ENCODE data around the gene NUP37.
"Not testable (repeated sequence)": the region's sequence is repeated elsewhere in the genome, so short reads cannot be mapped to it uniquely, and the experiment has no call there.

Gene NUP37

GRCh38 chr12:102118874-102119273 is 1.0 kb downstream of the NUP37 start:
- peak overlapping the region; percentile 99 for H2AFZ ChIP-seq (ENCODE audit: low read depth, low read length)
- H3K9me3 ChIP-seq (ENCODE audit: low read length): no peaks in the 10 kb centered on the region
- H3K4me3 ChIP-seq (ENCODE audit: low read length): peak overlapping the region; percentile 72
- H3K36me3 ChIP-seq (ENCODE audit: insufficient read depth, low read length): peaks cover 30% of the 10 kb centered on the region
- peaks cover 15% of the 10 kb centered on the region for H3K4me1 ChIP-seq (ENCODE audit: insufficient read depth, low read length)
- H3K27me3 ChIP-seq (ENCODE audit: insufficient read depth, low read length): no peaks in the 10 kb centered on the region

DNA sequence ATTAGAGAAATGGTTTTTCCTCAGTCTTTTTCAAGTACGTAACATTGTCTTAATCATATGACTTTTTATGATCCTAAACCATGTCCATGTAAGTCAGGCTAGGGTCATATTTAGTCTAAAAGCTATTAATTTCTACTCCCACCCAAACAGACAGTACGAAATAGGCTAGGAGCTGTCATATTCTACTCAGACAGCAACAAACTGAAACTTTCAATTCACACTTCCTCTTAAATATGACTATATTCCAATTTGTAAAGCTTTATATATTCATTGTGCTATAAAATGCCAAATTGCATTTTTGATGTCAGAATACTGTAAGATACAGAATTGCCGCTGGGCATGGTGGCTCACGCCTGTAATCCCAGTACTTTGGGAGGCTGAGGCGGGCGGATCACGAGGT is 3.5 kb downstream of the NUP37 start:
- Histone ChIP-seq H3K4me3 (ENCODE audit: low read length) (no peak overlapping the region), H3K36me3 (ENCODE audit: insufficient read depth, low read length) (peaks cover 39% of the 10 kb centered on the region), H3K9me3 (ENCODE audit: low read length) (no peaks in the 10 kb centered on the region), H3K4me1 (ENCODE audit: insufficient read depth, low read length) (peaks cover 9% of the 10 kb centered on the region), H2AFZ (ENCODE audit: low read depth, low read length) (no peak overlapping the region), H3K27me3 (ENCODE audit: insufficient read depth, low read length) (no peaks in the 10 kb centered on the region)

DNA sequence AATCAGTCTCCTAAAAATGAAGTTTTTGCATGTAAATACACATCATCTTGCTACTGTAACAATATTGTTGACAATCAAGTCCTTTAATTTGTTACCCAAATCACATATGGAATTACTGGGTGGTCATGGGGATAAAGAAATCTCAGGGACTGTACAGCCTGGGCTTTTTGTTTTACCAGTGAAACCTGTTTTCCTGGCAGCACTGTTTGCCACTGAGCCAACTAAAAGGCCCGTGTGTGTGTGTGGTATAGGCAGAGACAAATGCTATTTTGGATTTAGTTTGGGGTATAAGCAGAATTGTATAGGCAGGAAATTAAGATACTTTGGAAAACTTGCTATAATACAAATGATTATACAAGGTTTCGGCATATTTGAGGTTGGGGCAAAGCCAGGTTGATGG is 5.7 kb downstream of the NUP37 start:
- Histone ChIP-seq H3K36me3 (ENCODE audit: insufficient read depth, low read length) (peaks cover 52% of the 10 kb centered on the region), H3K9me3 (ENCODE audit: low read length) (no peaks in the 10 kb centered on the region), H3K4me3 (ENCODE audit: low read length) (no peak overlapping the region), H3K27me3 (ENCODE audit: insufficient read depth, low read length) (no peaks in the 10 kb centered on the region), H2AFZ (ENCODE audit: low read depth, low read length) (no peak overlapping the region), H3K4me1 (ENCODE audit: insufficient read depth, low read length) (peaks cover 4% of the 10 kb centered on the region)

DNA sequence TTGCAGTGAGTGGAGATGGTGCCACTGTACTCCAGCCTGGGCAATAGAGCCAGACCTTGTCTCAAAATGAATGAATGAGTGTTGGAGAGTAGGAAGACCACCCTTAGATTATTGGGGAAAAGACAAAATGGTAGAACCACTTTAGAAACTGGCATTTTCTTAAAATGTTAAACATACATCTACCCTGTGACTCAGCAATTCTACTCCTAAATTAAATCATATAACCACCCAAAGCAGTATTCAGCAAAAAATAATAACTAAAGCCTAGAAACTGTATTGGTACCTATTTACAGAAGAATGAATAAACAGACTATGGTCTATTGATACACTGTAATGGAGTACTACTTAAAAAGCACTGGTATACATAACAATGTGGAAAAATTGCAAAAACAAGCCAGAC is 9.1 kb downstream of the NUP37 start:
- peaks cover 60% of the 10 kb centered on the region for H3K36me3 ChIP-seq (ENCODE audit: insufficient read depth, low read length)
- H3K4me3 ChIP-seq (ENCODE audit: low read length): no peak overlapping the region
- peaks cover 7% of the 10 kb centered on the region for H3K9me3 ChIP-seq (ENCODE audit: low read length)
- H3K27me3 ChIP-seq (ENCODE audit: insufficient read depth, low read length): no peaks in the 10 kb centered on the region
- H3K4me1 ChIP-seq (ENCODE audit: insufficient read depth, low read length): no peaks in the 10 kb centered on the region
- H2AFZ ChIP-seq (ENCODE audit: low read depth, low read length): no peak overlapping the region

- H3K9me3 ChIP-seq (ENCODE audit: low read length): peaks cover 7% of the 10 kb centered on the region
Observed at GRCh38 chr12:102107970-102108369, 11.9 kb downstream of the NUP37 start.

DNA sequence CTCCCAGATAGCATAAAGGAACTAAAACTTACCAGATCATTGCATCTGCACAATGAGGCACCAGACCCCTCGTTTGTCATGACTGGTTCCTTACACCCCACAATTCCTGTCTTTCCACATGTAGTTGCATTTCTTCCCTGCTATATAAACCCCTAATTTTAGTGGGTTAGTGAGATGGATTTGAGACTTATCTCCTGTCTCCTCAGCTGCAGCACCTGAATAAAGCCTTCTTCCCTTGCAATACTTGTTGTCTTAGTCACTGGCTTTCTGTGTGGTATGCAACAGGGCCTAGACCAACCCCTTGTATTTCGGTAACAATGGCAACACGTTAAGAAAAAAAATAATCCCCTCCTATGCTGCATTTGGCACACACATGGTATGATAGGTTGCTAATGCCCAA is 13.0 kb downstream of the NUP37 start:
- H3K9me3 ChIP-seq (ENCODE audit: low read length): peaks cover 7% of the 10 kb centered on the region
- no peak overlapping the region for H2AFZ ChIP-seq (ENCODE audit: low read depth, low read length)
- no peaks in the 10 kb centered on the region for H3K27me3 ChIP-seq (ENCODE audit: insufficient read depth, low read length)
- no peaks in the 10 kb centered on the region for H3K4me1 ChIP-seq (ENCODE audit: insufficient read depth, low read length)
- no peak overlapping the region for H3K4me3 ChIP-seq (ENCODE audit: low read length)
- H3K36me3 ChIP-seq (ENCODE audit: insufficient read depth, low read length): peaks cover 48% of the 10 kb centered on the region

More at GRCh38 chr12:102107970-102108369, 11.9 kb downstream of the NUP37 start:
- H3K4me3 ChIP-seq (ENCODE audit: low read length): no peak overlapping the region
- peaks cover 45% of the 10 kb centered on the region for H3K36me3 ChIP-seq (ENCODE audit: insufficient read depth, low read length)
- H3K27me3 ChIP-seq (ENCODE audit: insufficient read depth, low read length): no peaks in the 10 kb centered on the region
- H3K4me1 ChIP-seq (ENCODE audit: insufficient read depth, low read length): no peaks in the 10 kb centered on the region
- no peak overlapping the region for H2AFZ ChIP-seq (ENCODE audit: low read depth, low read length)

DNA sequence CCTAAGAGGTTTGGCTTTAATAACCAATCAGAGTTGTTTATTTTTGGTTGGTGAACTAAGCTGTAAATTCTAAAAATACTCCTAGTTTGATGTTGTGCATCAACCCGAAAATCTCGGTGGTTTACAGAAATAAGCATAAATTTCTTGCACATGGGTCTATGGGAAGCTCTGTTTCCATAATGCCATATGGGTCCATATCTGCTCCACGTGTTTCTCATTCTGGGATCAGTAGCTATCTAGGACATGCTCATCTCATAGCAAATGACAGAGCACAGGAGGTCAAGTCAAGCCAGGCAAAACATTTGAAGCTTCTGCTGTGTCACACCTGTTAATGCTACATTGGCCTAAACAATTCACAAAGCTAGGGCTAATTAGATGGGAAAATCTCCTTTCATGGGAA is 23.1 kb downstream of the NUP37 start:
- H3K36me3 ChIP-seq (ENCODE audit: insufficient read depth, low read length): peaks cover 27% of the 10 kb centered on the region

GRCh38 chr12:102095677-102096263 is 24.1 kb downstream of the NUP37 start:
- H3K36me3 ChIP-seq (ENCODE audit: insufficient read depth, low read length): peaks cover 27% of the 10 kb centered on the region
- no peaks in the 10 kb centered on the region for H3K4me1 ChIP-seq (ENCODE audit: insufficient read depth, low read length)
- H3K9me3 ChIP-seq (ENCODE audit: low read length): no peaks in the 10 kb centered on the region
- no peak overlapping the region for H3K4me3 ChIP-seq (ENCODE audit: low read length)
- H2AFZ ChIP-seq (ENCODE audit: low read depth, low read length): no peak overlapping the region
- no peaks in the 10 kb centered on the region for H3K27me3 ChIP-seq (ENCODE audit: insufficient read depth, low read length)

More for the DNA sequence above, 23.1 kb downstream of the NUP37 start:
- no peaks in the 10 kb centered on the region for H3K9me3 ChIP-seq (ENCODE audit: low read length)
- no peak overlapping the region for H2AFZ ChIP-seq (ENCODE audit: low read depth, low read length)
- no peak overlapping the region for H3K4me3 ChIP-seq (ENCODE audit: low read length)
- H3K4me1 ChIP-seq (ENCODE audit: insufficient read depth, low read length): no peaks in the 10 kb centered on the region
- no peaks in the 10 kb centered on the region for H3K27me3 ChIP-seq (ENCODE audit: insufficient read depth, low read length)

GRCh38 chr12:102093319-102093718 is 26.6 kb downstream of the NUP37 start:
- Histone ChIP-seq H3K4me3 (ENCODE audit: low read length) (no peak overlapping the region), H3K4me1 (ENCODE audit: insufficient read depth, low read length) (no peaks in the 10 kb centered on the region)

GRCh38 chr12:102089228-102089835 is 30.6 kb downstream of the NUP37 start:
- not testable (repeated sequence) for H3K4me3 ChIP-seq (ENCODE audit: low read length); H3K4me1 ChIP-seq (ENCODE audit: insufficient read depth, low read length); H2AFZ ChIP-seq (ENCODE audit: low read depth, low read length); H3K9me3 ChIP-seq (ENCODE audit: low read length); H3K27me3 ChIP-seq (ENCODE audit: insufficient read depth, low read length)
- peaks cover 22% of the 10 kb centered on the region for H3K36me3 ChIP-seq (ENCODE audit: insufficient read depth, low read length)

More at GRCh38 chr12:102093319-102093718, 26.6 kb downstream of the NUP37 start:
- Histone ChIP-seq H2AFZ (ENCODE audit: low read depth, low read length) (no peak overlapping the region), H3K9me3 (ENCODE audit: low read length) (peaks cover 4% of the 10 kb centered on the region), H3K27me3 (ENCODE audit: insufficient read depth, low read length) (no peaks in the 10 kb centered on the region), H3K36me3 (ENCODE audit: insufficient read depth, low read length) (peaks cover 14% of the 10 kb centered on the region)

DNA sequence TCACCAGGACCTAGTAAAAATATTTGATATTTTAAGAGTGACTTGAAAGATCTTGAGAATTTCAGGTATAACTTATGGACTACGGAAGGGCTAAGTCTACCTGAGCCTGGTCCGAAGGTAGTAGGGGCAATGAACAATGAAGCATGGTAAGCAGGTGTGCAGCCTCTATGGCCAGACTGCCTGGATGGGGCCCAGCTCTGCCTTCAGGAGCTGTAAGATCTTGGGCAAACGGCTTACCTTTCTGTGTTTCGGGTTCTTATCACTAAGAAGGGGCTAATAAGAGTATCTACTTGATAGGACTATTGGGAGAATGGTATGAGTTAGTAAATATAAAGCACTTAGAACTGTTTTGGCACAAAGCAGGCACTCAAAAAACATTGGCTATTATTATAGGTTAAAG is 39.1 kb downstream of the NUP37 start:
- peaks cover 37% of the 10 kb centered on the region for H3K36me3 ChIP-seq (ENCODE audit: insufficient read depth, low read length)
- H3K9me3 ChIP-seq (ENCODE audit: low read length): no peaks in the 10 kb centered on the region
- H3K4me3 ChIP-seq (ENCODE audit: low read length): no peak overlapping the region
- no peak overlapping the region for H2AFZ ChIP-seq (ENCODE audit: low read depth, low read length)
- H3K27me3 ChIP-seq (ENCODE audit: insufficient read depth, low read length): no peaks in the 10 kb centered on the region
- no peaks in the 10 kb centered on the region for H3K4me1 ChIP-seq (ENCODE audit: insufficient read depth, low read length)

DNA sequence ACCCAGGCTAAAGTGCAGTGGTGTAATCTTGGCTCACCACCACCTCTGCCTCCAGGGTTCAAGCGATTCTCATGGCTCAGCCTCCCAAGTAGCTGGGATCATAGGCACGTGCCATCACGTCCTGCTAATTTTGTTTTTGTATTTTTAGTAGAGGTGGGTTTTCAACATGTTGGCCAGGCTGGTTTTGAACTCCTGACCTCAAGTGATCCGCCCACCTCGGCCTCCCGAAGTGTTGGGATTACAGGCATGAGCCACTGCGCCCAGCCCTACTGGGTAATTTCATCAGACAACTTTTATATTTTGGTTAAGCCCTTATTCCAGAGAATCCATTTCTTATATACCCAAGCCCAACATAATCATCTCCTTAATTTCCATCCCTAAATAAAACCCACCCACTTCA is 47.8 kb downstream of the NUP37 start:
- H3K27me3 ChIP-seq (ENCODE audit: insufficient read depth, low read length); H3K9me3 ChIP-seq (ENCODE audit: low read length); H2AFZ ChIP-seq (ENCODE audit: low read depth, low read length); H3K4me1 ChIP-seq (ENCODE audit: insufficient read depth, low read length); H3K4me3 ChIP-seq (ENCODE audit: low read length): not testable (repeated sequence)
- peaks cover 27% of the 10 kb centered on the region for H3K36me3 ChIP-seq (ENCODE audit: insufficient read depth, low read length)

DNA sequence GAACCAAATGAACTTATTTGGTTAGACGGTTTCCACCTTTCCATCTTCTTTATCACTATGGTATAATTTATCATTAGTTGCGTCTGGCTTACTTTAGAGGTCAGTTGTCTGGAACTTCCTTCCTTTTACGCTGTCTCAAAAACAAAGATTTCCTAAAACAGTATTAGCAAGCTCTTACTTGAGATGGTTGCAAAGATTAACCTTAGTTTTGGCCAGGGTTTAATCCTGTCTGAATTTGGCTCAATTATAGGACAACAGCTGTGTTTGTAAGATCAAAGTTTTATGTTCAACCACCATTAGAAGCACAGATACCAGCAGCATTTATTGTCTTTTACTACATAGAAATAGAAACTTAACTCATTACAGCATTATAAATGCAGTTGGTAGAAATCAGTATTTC is 50.2 kb downstream of the NUP37 start:
- no peaks in the 10 kb centered on the region for H3K27me3 ChIP-seq (ENCODE audit: insufficient read depth, low read length)
- no peaks in the 10 kb centered on the region for H3K4me1 ChIP-seq (ENCODE audit: insufficient read depth, low read length)
- no peak overlapping the region for H2AFZ ChIP-seq (ENCODE audit: low read depth, low read length)
- H3K4me3 ChIP-seq (ENCODE audit: low read length): no peak overlapping the region
- peaks cover 10% of the 10 kb centered on the region for H3K36me3 ChIP-seq (ENCODE audit: insufficient read depth, low read length)
- no peaks in the 10 kb centered on the region for H3K9me3 ChIP-seq (ENCODE audit: low read length)
